ENCODE results near the gene BSX.

BSX gene

GRCh38 chr11:122981388-122982264 lies at the start of gene BSX:
Gene BSX, minus strand, starts transcription at chr11:122981834. Its CDS starts 163 bp downstream, at chr11:122981671.
- peak; percentile 41 for DNase-seq

- no peak for DNase-seq
Observed at GRCh38 chr11:123030517-123030916, 48.9 kb upstream of the BSX start.

GRCh38 chr11:123020968-123021367 lies 39.3 kb upstream of the BSX start:
- DNase-seq, result peak; percentile 45

- no peak for DNase-seq
Observed at GRCh38 chr11:123018702-123019101, 37.1 kb upstream of the BSX start.

GRCh38 chr11:123011510-123011909 lies 29.9 kb upstream of the BSX start:
- DNase-seq, result no peak

GRCh38 chr11:123006860-123007542 lies 25.4 kb upstream of the BSX start:
- DNase-seq, result no peak

GRCh38 chr11:123000721-123001120 lies 19.1 kb upstream of the BSX start:
- no peak for DNase-seq

- no peak for DNase-seq
Observed at GRCh38 chr11:122998727-122999366, 17.2 kb upstream of the BSX start.

GRCh38 chr11:122995526-122995925 lies 13.9 kb upstream of the BSX start:
- DNase-seq, result no peak

GRCh38 chr11:122984186-122985011 lies 2.8 kb upstream of the BSX start:
- peak; percentile 2 for DNase-seq

- no peak for DNase-seq
Observed at GRCh38 chr11:122983438-122984185, 2.0 kb upstream of the BSX start.

- no peak for DNase-seq
Observed at GRCh38 chr11:122979815-122980595, 1.6 kb downstream of the BSX start.

GRCh38 chr11:122979103-122979814 lies 2.4 kb downstream of the BSX start:
- no peak for DNase-seq

- DNase-seq, result no peak
Observed at GRCh38 chr11:122978299-122978620, 3.4 kb downstream of the BSX start.

GRCh38 chr11:122977470-122978298 lies 4.0 kb downstream of the BSX start:
- DNase-seq, result no peak

- DNase-seq, result no peak
Observed at GRCh38 chr11:122976734-122977469, 4.7 kb downstream of the BSX start.

- DNase-seq, result no peak
Observed at GRCh38 chr11:122976061-122976733, 5.4 kb downstream of the BSX start.

- no peak for DNase-seq
Observed at GRCh38 chr11:122963961-122964360, 17.7 kb downstream of the BSX start.
